PC-9 (cell line): ENCODE data around the gene RPL5.

Experiments
- CTCF ChIP-seq: fragments of 200-600 bp; sonication (generic); conservative IDR thresholded peaks from 2 replicates; pipeline ENCODE4 v1.6.1; 2017; ENCODE audit warnings: mixed run types, antibody characterized with exemption, mild to moderate bottlenecking, moderate library complexity
- EZH2 ChIP-seq: fragments of 200-600 bp; sonication (generic); IDR thresholded peaks from 2 replicates; pipeline ENCODE4 v1.8.0; 2017; ENCODE audit warnings: antibody characterized with exemption, low read depth

- TF ChIP-seq CTCF (no peak), EZH2 (no peak)
These were observed 30.8 kb downstream of the RPL5 start for GRCh38 chr1:92862605-92863004.
